GM23248 (cell line): ENCODE results near the gene SLC37A1.

Source experiments
- EZH2 ChIP-seq: fragments of 200-600 bp; sonication (generic); IDR thresholded peaks from 2 replicates; pipeline ENCODE4 v1.6.1; 2018; ENCODE audit warnings: antibody characterized with exemption, mild to moderate bottlenecking; ENCODE audit not compliant: insufficient read depth, poor library complexity, severe bottlenecking
- EZH2phosphoT487 ChIP-seq: fragments of 200-600 bp; sonication (generic); IDR thresholded peaks from 2 replicates; pipeline ENCODE4 v1.6.1; 2018; ENCODE audit warnings: antibody characterized with exemption, moderate library complexity, mild to moderate bottlenecking, low read depth; ENCODE audit not compliant: insufficient read depth

- no peak for TF ChIP-seq EZH2
- no peak for TF ChIP-seq EZH2phosphoT487
Measured at GRCh38 chr21:42616941-42617340, 103.3 kb downstream of the SLC37A1 start.
